Heart right ventricle (tissue), 16 donors: ENCODE results near the gene TK2. TPM values are rescaled to one million over a fixed set of nuclear protein-coding genes. Genes with fewer than 3 reads are reported as not detected.
"Not testable (repeated sequence)": the region's sequence is repeated elsewhere in the genome, so short reads cannot be mapped to it uniquely, and the experiment has no call there.

Experiments used
- ATAC-seq, 8 donors: fragments of 200-7000 bp; cut with Tn5 transposase; one replicate each; pipeline ENCODE4 v1.9.1; 2020; ENCODE audit warnings: mild to moderate bottlenecking in 8 of 8, moderate library complexity in 8 of 8, moderate number of reproducible peaks in 1 of 8
- DNase-seq, 2 donors: peaks; one replicate each; pipeline ENCODE4 v3.0.0-alpha.2; 2020
- H3K27ac ChIP-seq, 10 donors: fragments of 200-600 bp; sonication (generic) in 2 of 10; one replicate each; pipeline versions ENCODE4 v1.5.0 to v1.8.0; 2020 to 2022; ENCODE audit warnings: mild to moderate bottlenecking in 3 of 10
- H3K27me3 ChIP-seq, 7 donors: fragments of 200-600 bp; one replicate each; pipeline ENCODE4 v1.8.0; 2021 to 2022; ENCODE audit warnings: mild to moderate bottlenecking in 2 of 7
- H3K36me3 ChIP-seq, 9 donors: fragments of 200-600 bp; sonication (generic) in 1 of 9; one replicate each; pipeline versions ENCODE4 v1.5.0 to v1.8.0; 2020 to 2022; ENCODE audit warnings: mild to moderate bottlenecking in 2 of 9
- H3K4me1 ChIP-seq, 9 donors: fragments of 200-600 bp; sonication (generic) in 1 of 9; one replicate each; pipeline versions ENCODE4 v1.5.0 to v1.8.0; 2020 to 2022; ENCODE audit warnings: mild to moderate bottlenecking in 4 of 9
- H3K4me3 ChIP-seq, 10 donors: fragments of 200-600 bp; sonication (generic) in 2 of 10; one replicate each; pipeline versions ENCODE4 v1.5.0 to v1.8.0; 2020 to 2022; ENCODE audit warnings: mild to moderate bottlenecking in 7 of 10, moderate library complexity in 2 of 10
- H3K9me3 ChIP-seq, 11 donors: fragments of 200-600 bp in 10 of 11; sonication (generic) in 2 of 11; one replicate each; pipeline versions ENCODE4 v1.5.0 to v1.8.0; 2013 to 2022; ENCODE audit warnings: mild to moderate bottlenecking in 2 of 11, control low read depth in 1 of 11, moderate library complexity in 1 of 11
- WGBS, 2 donors: extraction: QIAGEN DNeasy Blood & Tissue Kit; methylation state at CpG; one replicate each; pipeline ENCODE4 v1.1.7; 2013; ENCODE audit warnings: inconsistent platforms in 1 of 2; 5-methylcytosine and 5-hydroxymethylcytosine counted together
- intact Hi-C, 10 donors: fragments of 100-400 bp; cut with DNase I; formaldehyde crosslinking; loops; one replicate each; pipeline versions ENCODE4 v1.11.1 to v1.14.2; 2022
- long read RNA-seq, 3 donors: library from polyadenylated mRNA; unstranded; transcript quantifications; one replicate each; pipeline ENCODE4 v2.0.0, GENCODE V29; 2020 to 2021
- polyA plus RNA-seq, 2 donors: library from polyadenylated mRNA; stranded (reverse); fragments of 200-250 nt; gene quantifications; one replicate each; pipeline ENCODE4 v1.2.3, GENCODE V29; 2013
- total RNA-seq, 10 donors: library from RNA; stranded (reverse); fragmentation: NEBNext Ultra II Directional in 3 of 10; extraction: Animal tissue kit (Norgen Biotek cat#: 25700) in 3 of 10; gene quantifications; one replicate each; pipeline versions ENCODE4 v1.2.1 to v1.2.4, GENCODE V29; 2021 to 2023
- TF ChIP-seq, protein P1 (sequence below), 9 donors: fragments of 200-600 bp; sonication (generic) in 2 of 9; IDR thresholded peaks; one replicate each; pipeline versions ENCODE4 v1.5.0 to v1.8.0; 2021 to 2022; ENCODE audit warnings: antibody characterized with exemption in 9 of 9, mild to moderate bottlenecking in 5 of 9, moderate library complexity in 1 of 9
- donor health status: Arrhythmogenic right ventricular cardiomyopathy.
- donor health status: ischemic (EF 13 %, LVEDD 7.1; RV severe dilation, severe dysfunction).
- donor health status: healthy with polysubstance abuse.
- donor health status: DM: no; HTN: yes; CAD: no.
- donor health status: DM: no; HTN: no; CAD: no.
- donor health status: ischemic (EF 25% LVEDD 6.9; RV normal size, moderate dysfunction).
- donor health status: ischemic (EF 25% LVEDD 5.7; RV mildly dilated, moderate dysfunction).
- donor health status: healthy.
- donor health status: DM: yes; HTN: yes; CAD: no.
- donor health status: Ischemic cardiomyopathy.
- donor health status: ischemic (EF 35%, LVEDD 5.7; RV mildly dilated, moderate dysfunction).
- donor health status: nonischemic (EF 11% LVEDD 7.7; RV severe dilation, severe dysfunction).
- donor health status: DM: yes; HTN: yes; CAD: no.
- donor health status: PGD.
- donor health status: ischemic (EF 29% LVEDD 5.4; RV normal size, mild dysfunction).
- donor health status: nonischemic (EF 23%, LVEDD 6.1; RV moderate dilation, normal function).

Gene TK2
- total RNA-seq: 10 to 100 TPM; 16.0 to 26.0 (median 21.4) TPM
- 10 to 100 TPM in 1 of 2 donors, 1 to 10 TPM in 1; 8.0 to 13.6 TPM for polyA plus RNA-seq
- long read RNA-seq, donor 1, full-length matches to known transcripts: 16 of 23 reads
- long read RNA-seq, donor 1, partial matches to known transcripts: 0 of 23 reads
- long read RNA-seq, donor 1, other reads (novel, unspliced or antisense): 7 of 23 reads
- long read RNA-seq, donor 2, full-length matches to known transcripts: 8 of 13 reads
- long read RNA-seq, donor 2, partial matches to known transcripts: 1 of 13 reads
- long read RNA-seq, donor 2, other reads (novel, unspliced or antisense): 4 of 13 reads
- long read RNA-seq, donor 3, full-length matches to known transcripts: 3 of 3 reads
- long read RNA-seq, donor 3, partial matches to known transcripts: 0 of 3 reads
- long read RNA-seq, donor 3, other reads (novel, unspliced or antisense): 0 of 3 reads

DNA sequence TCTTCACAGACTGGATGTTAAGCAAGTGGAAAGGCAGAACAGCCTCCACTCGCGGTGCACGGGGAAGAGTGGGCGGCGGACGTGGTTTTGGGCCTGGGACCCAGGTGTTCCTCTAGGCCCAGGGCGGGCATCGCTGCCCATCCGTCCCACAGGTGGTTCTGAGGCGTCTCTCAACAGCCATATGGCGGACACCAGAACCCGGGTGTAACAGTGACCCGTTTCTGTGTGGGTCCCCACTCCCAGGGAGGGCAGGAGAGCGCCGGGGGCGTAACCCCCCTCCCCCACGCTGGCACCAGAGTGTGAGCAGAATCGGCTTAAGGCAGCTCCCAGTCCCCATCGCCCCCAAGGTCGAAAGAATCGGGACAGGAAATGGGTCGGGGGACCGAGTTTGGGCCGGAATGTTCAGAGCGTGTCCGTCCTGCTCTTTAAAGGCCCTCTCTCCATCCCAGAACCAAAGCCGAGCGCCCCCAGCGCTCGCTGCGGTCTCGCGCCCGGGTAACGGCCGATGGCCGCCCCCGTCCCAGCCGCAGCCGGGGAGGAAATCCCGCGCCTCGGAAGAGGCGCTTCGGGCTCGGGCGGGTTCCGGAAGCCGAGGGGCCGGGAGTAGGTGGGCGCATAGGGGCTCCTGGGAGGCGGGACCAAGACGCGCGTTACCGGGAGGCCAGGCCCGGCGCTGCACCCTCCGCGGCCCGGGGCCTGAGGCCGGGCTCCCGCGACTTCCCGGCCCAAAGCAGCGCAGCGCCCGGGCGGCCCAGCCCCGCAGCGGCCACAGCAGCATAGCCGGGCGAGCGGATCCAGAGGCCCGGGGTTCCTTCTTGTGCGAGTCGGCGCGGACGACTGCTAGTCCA lies at the start of gene TK2:
TSS of gene TK2 (minus strand) at position 839 of the 848 bp plus-strand sequence. CDS start at position 778, 61 bp downstream.
- DNase-seq: peak; percentile 63 to 79
- WGBS, 2 donors: 3 to 5% methylated on average over 80 of the region's 80 CpGs
- H3K9me3 ChIP-seq: no peaks in the 10 kb centered on the region
- H3K4me1 ChIP-seq: peaks cover 5 to 67% (median 55%) of the 10 kb centered on the region in 9 donors
- TF ChIP-seq, protein P1, sequence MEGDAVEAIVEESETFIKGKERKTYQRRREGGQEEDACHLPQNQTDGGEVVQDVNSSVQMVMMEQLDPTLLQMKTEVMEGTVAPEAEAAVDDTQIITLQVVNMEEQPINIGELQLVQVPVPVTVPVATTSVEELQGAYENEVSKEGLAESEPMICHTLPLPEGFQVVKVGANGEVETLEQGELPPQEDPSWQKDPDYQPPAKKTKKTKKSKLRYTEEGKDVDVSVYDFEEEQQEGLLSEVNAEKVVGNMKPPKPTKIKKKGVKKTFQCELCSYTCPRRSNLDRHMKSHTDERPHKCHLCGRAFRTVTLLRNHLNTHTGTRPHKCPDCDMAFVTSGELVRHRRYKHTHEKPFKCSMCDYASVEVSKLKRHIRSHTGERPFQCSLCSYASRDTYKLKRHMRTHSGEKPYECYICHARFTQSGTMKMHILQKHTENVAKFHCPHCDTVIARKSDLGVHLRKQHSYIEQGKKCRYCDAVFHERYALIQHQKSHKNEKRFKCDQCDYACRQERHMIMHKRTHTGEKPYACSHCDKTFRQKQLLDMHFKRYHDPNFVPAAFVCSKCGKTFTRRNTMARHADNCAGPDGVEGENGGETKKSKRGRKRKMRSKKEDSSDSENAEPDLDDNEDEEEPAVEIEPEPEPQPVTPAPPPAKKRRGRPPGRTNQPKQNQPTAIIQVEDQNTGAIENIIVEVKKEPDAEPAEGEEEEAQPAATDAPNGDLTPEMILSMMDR (IDR thresholded peaks at IDR 0.05): peak in 7 of 9 donors; percentile 15 to 56 (median 28)
- H3K36me3 ChIP-seq: peaks cover 0 to 31% (median 5%) of the 10 kb centered on the region in 9 donors
- intact Hi-C loops: loop anchor here in 5 of 10 donors (1.0 to 10.0 kb wide), 6 partner anchors 32 to 65 kb away; partner anchors contain the start of gene CMTM3 (in 2 of the 5)
- peak within 1 kb of the TSS; percentile 64 to 93 (median 82) for H3K4me3 ChIP-seq
- no peaks in the 10 kb centered on the region for H3K27me3 ChIP-seq
- H3K27ac ChIP-seq: peak within 1 kb of the TSS; percentile 88 to 100 (median 98)
- peak; percentile 49 to 78 (median 66) for ATAC-seq

DNA sequence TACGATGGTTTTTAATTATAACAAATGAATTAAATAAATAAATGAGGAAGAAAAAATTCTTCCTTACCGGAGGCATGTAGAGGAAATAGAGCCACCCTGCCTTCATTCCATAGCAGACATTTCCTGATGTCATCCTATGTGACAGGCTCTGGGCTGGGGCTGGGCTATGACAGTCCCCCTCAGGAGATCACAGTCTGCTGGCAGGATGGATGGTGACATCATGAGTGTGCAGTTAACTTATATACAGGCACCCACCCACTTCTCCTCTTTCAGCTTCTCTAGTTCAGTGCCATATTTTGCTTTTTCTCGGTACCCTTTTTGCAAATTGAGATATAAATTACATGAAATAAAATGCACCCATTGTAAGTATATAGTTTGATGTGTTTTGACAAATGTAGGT lies 48.2 kb upstream of the TK2 start:
- intact Hi-C loops: no loop called here
- Histone ChIP-seq H3K9me3 (peaks cover 0 to 3% (median 0%) of the 10 kb centered on the region in 11 donors), H3K36me3 (no peaks in the 10 kb centered on the region), H3K4me3 (no peak overlapping the region), H3K27me3 (peaks cover 0 to 5% (median 0%) of the 10 kb centered on the region in 7 donors), H3K4me1 (peaks cover 0 to under 1% (median 0%) of the 10 kb centered on the region in 9 donors), H3K27ac (no peak overlapping the region)
- ATAC-seq (no peak), DNase-seq (no peak)
- WGBS, 2 donors: 55 to 71% methylated on average over 3 of the region's 3 CpGs
- TF ChIP-seq, protein P1 (IDR thresholded peaks at IDR 0.05): no peak

DNA sequence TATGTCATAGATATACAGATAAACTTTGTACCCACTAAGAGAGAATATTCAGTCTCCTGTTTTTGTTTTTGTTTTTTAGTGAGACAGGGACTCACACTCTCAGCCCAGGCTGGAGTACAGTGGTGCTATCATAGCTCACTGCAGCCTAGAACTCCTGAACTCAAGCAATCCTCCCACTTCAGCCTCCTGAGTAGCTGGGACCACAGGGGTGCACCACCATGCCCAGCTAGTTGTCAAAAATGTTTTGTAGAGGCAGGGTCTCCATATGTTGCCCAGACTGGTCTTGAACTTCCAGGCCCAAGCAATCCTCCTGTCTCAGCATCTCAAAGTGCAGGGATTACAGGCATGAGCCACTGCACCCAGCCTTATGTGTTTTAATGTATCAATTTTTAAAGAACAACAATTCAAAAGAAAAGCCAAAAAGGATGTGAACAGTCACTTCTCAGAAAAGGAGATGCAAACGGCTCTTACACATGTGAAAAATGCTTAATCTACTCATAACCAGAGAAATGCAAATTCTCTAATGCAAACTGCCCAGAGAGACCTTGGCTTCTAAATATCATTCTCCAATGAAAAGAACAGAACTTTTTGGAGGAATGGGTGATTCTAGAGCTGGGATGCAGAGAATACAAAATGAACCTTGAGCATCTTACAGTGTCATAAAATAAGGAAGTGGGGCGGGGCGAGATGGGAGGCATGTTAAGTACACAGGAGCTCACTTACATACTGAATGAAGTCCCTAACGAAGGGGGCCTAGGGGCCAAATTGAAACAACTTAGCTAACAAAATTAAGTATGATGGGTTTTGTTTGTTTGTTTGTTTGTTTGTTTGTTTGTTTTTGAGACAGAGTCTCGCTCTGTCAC lies 47.3 kb upstream of the TK2 start:
- Histone ChIP-seq H3K27ac (no peak overlapping the region), H3K9me3 (peaks cover 0 to 3% (median 0%) of the 10 kb centered on the region in 11 donors), H3K4me3 (no peak overlapping the region), H3K4me1 (no peaks in the 10 kb centered on the region), H3K36me3 (no peaks in the 10 kb centered on the region), H3K27me3 (peaks cover 0 to 5% (median 0%) of the 10 kb centered on the region in 7 donors)
- TF ChIP-seq, protein P1 (IDR thresholded peaks at IDR 0.05): no peak
- no peak for DNase-seq
- 84 to 89% methylated on average over 5 of the region's 5 CpGs for WGBS, 2 donors
- intact Hi-C loops: no loop called here
- no peak for ATAC-seq

DNA sequence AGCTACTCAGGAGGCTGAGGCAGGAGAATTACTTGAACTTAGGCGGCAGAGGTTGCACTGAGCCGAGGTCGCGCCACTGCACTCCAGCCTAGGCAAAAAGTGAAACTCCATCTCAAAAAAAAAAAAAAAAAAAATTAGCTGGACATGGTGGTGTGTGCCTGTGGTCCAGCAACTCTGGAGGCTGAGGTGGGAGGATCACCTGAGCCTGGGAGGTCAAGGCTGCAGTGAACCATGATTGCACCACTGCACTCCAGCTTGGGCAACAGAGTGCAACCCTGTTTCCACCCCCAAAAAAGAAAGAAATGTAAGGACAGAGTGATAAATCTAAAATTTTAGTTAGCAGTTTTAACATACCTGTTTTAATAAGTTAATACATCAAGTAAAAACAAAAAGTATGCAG lies 46.6 kb upstream of the TK2 start:
- intact Hi-C loops, H3K4me1 ChIP-seq, H3K27me3 ChIP-seq, H3K36me3 ChIP-seq, H3K27ac ChIP-seq, DNase-seq, H3K4me3 ChIP-seq, H3K9me3 ChIP-seq, ATAC-seq: not testable (repeated sequence)
- 97 to 99% methylated on average over 4 of the region's 4 CpGs for WGBS, 2 donors
